HEK293 (cell line): ENCODE measurements around the gene DMD.

Source experiments
- SCRT1 ChIP-seq: fragments of 450-650 bp; formaldehyde crosslinking; IDR thresholded peaks from 2 replicates; pipeline ENCODE4 v1.5.1; 2016; ENCODE audit warnings: missing biosample characterization, missing genetic modification characterization, borderline replicate concordance
- YY1 ChIP-seq: fragments of 450-650 bp; formaldehyde crosslinking; IDR thresholded peaks from 2 replicates; pipeline ENCODE4 v1.5.1; 2018; ENCODE audit warnings: missing biosample characterization, missing genetic modification characterization
- ZNF24 ChIP-seq: fragments of 450-650 bp; formaldehyde crosslinking; IDR thresholded peaks from 2 replicates; pipeline ENCODE4 v1.5.1; 2016; ENCODE audit warnings: missing biosample characterization, missing genetic modification characterization
- ZNF324 ChIP-seq: fragments of 450-650 bp; formaldehyde crosslinking; IDR thresholded peaks from 2 replicates; pipeline ENCODE4 v1.5.1; 2016; ENCODE audit warnings: missing biosample characterization, missing genetic modification characterization
- ZNF37A ChIP-seq: fragments of 450-650 bp; IDR thresholded peaks from 2 replicates; pipeline ENCODE4 v1.5.1; 2018; ENCODE audit warnings: missing biosample characterization, missing genetic modification characterization
- TF ChIP-seq, protein P1 (sequence below): fragments of 450-650 bp; formaldehyde crosslinking; IDR thresholded peaks from 2 replicates; pipeline ENCODE4 v1.5.1; 2016; ENCODE audit warnings: missing biosample characterization, missing genetic modification characterization

DNA sequence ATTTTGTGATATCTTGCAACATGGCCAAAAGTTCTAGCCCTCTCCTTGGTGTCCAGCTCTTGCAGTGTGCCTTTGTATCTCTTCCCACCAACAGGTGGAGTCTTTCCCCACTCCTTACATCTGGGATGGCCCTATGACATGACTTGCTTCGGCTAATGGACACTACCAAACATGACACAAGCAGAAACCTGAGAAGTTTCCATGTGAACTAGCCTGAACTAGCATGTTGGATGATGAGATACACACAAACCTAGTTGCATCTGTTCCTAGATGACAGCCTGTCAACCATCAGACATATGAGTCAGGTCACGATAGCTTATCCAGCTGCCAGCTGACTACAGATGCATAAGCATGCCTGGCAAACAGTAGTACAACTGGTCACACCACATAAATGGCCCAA, 1932.0 kb downstream of the DMD start:
- TF ChIP-seq ZNF24 (tag by site-specific recombination), result no peak
- TF ChIP-seq YY1 (tag by site-specific recombination), result no peak
- no peak for TF ChIP-seq SCRT1 (tag by site-specific recombination)
- TF ChIP-seq, protein P1, sequence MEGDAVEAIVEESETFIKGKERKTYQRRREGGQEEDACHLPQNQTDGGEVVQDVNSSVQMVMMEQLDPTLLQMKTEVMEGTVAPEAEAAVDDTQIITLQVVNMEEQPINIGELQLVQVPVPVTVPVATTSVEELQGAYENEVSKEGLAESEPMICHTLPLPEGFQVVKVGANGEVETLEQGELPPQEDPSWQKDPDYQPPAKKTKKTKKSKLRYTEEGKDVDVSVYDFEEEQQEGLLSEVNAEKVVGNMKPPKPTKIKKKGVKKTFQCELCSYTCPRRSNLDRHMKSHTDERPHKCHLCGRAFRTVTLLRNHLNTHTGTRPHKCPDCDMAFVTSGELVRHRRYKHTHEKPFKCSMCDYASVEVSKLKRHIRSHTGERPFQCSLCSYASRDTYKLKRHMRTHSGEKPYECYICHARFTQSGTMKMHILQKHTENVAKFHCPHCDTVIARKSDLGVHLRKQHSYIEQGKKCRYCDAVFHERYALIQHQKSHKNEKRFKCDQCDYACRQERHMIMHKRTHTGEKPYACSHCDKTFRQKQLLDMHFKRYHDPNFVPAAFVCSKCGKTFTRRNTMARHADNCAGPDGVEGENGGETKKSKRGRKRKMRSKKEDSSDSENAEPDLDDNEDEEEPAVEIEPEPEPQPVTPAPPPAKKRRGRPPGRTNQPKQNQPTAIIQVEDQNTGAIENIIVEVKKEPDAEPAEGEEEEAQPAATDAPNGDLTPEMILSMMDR (tag by site-specific recombination), result no peak
- TF ChIP-seq ZNF324 (tag by site-specific recombination), result no peak
- no peak for TF ChIP-seq ZNF37A
